HCT116 (cell line): ENCODE data around the gene P2RX7. TPM values are rescaled to one million over a fixed set of nuclear protein-coding genes. Genes with fewer than 3 reads are reported as not detected.

Source experiments
- ATAC-seq: fragments of 200-7000 bp; cut with Tn5 transposase; 2 replicates; pipeline ENCODE4 v1.9.1; 2020; ENCODE audit warnings: mild to moderate bottlenecking, moderate library complexity
- BruUV-seq: library from RNA; stranded (reverse); fragments of 400-500 nt; replicated peaks from 2 replicates; lab custom pipeline; 2021; lab: Mats Ljungman, UMichigan
- CTCF ChIA-PET: fragments of 300-600 bp; sonication (Branson Sonifier 250); formaldehyde crosslinking; loops from one replicate; lab custom pipeline; 2021; ENCODE audit warnings: antibody characterized with exemption; lab: Charles Lee
- POLR2A ChIA-PET: fragments of 300-600, 350-600 bp; sonication (Branson Sonifier 250); formaldehyde crosslinking; loops from one replicate; lab custom pipeline; 2021; ENCODE audit warnings: antibody characterized with exemption; lab: Charles Lee
- RAD21 ChIA-PET, 2 experiments: fragments of 300-600 bp; sonication (Branson Sonifier 250); formaldehyde crosslinking; loops; one replicate each; lab custom pipeline; 2023; ENCODE audit warnings: low total read pairs in 2 of 2; ENCODE audit not compliant: uncharacterized antibody in 2 of 2, unreplicated experiment in 2 of 2, low non-redundant PET in 1 of 2; lab: Charles Lee
- DNase-seq: peaks from one replicate; pipeline ENCODE4 v3.0.0-alpha.2; 2010; ENCODE audit warnings: low read depth, low spot score
- H2AFZ ChIP-seq: fragments of 200-600 bp; shearing (Covaris generic), sonication (generic); 2 replicates; pipeline ENCODE4 v1.6.1; 2017; ENCODE audit warnings: low read depth, mixed run types, mixed read lengths, antibody characterized with exemption, low read length; ENCODE audit not compliant: poor library complexity, severe bottlenecking
- H3K27ac ChIP-seq: 2 replicates; pipeline ENCODE4 v1.5.1; 2012; ENCODE audit warnings: low read depth, low read length
- H3K27me3 ChIP-seq: fragments of 200-600 bp; sonication (generic); 2 replicates; pipeline ENCODE4 v1.6.1; 2016; ENCODE audit warnings: mixed run types, low read length, mixed read lengths; ENCODE audit not compliant: insufficient read depth
- H3K36me3 ChIP-seq, 2 experiments: fragments of 200-500 bp in 1 of 2; fragments of 200-600 bp in 1 of 2; sonication (Bioruptor generic) in 1 of 2; sonication (generic) in 1 of 2; 2 replicates each; pipeline versions ENCODE4 v1.5.1 to v1.6.1; 2014 to 2016; ENCODE audit warnings: low read length in 2 of 2, inconsistent platforms in 1 of 2, mixed read lengths in 1 of 2, mixed run types in 1 of 2; ENCODE audit not compliant: insufficient read depth in 2 of 2, control insufficient read depth in 1 of 2
- H3K4me1 ChIP-seq, 2 experiments: fragments of 200-600 bp in 1 of 2; sonication (generic) in 1 of 2; 2 replicates each; pipeline versions ENCODE4 v1.5.1 to v1.6.1; 2012 to 2017; ENCODE audit warnings: low read length in 2 of 2, inconsistent platforms in 1 of 2, mild to moderate bottlenecking in 1 of 2, mixed read lengths in 1 of 2, mixed run types in 1 of 2, moderate library complexity in 1 of 2; ENCODE audit not compliant: insufficient read depth in 2 of 2, control insufficient read depth in 1 of 2
- H3K4me2 ChIP-seq: fragments of 200-600 bp; sonication (generic); 2 replicates; pipeline ENCODE4 v1.6.1; 2017; ENCODE audit warnings: mixed run types, low read length, mixed read lengths
- H3K4me3 ChIP-seq, 2 experiments: fragments of 200-600 bp in 1 of 2; sonication (generic) in 1 of 2; replicated peaks in 1 of 2; 2 replicates each; pipeline ENCODE4 v1.5.1; 2011 to 2016; ENCODE audit warnings: low read length in 2 of 2, control low read depth in 1 of 2, low read depth in 1 of 2, mild to moderate bottlenecking in 1 of 2, mixed read lengths in 1 of 2, mixed run types in 1 of 2
- H3K79me2 ChIP-seq: fragments of 200-600 bp; sonication (generic); 2 replicates; pipeline ENCODE4 v1.6.1; 2017; ENCODE audit warnings: mild to moderate bottlenecking, mixed run types, low read length, moderate library complexity, mixed read lengths; ENCODE audit not compliant: insufficient read depth
- H3K9ac ChIP-seq: fragments of 200-600 bp; sonication (generic); 2 replicates; pipeline ENCODE4 v1.6.1; 2016; ENCODE audit warnings: low read length, mixed read lengths
- H3K9me2 ChIP-seq: fragments of 200-600 bp; sonication (generic), shearing (Covaris generic); 2 replicates; pipeline ENCODE4 v1.6.1; 2017; ENCODE audit warnings: mixed run types, mild to moderate bottlenecking, moderate library complexity; ENCODE audit not compliant: insufficient read depth
- H3K9me3 ChIP-seq, 2 experiments: fragments of 200-500 bp in 1 of 2; fragments of 200-600 bp in 1 of 2; sonication (Bioruptor generic) in 1 of 2; sonication (generic) in 1 of 2; 2 replicates each; pipeline ENCODE4 v1.6.1; 2014 to 2017; ENCODE audit warnings: low read length in 2 of 2, mixed read lengths in 2 of 2, inconsistent platforms in 1 of 2, low read depth in 1 of 2, mild to moderate bottlenecking in 1 of 2, mixed run types in 1 of 2, moderate library complexity in 1 of 2; ENCODE audit not compliant: control insufficient read depth in 1 of 2, insufficient read depth in 1 of 2
- H4K20me1 ChIP-seq: fragments of 200-600 bp; sonication (generic), shearing (Covaris generic); 2 replicates; pipeline ENCODE4 v1.6.1; 2017; ENCODE audit warnings: mixed run types, mild to moderate bottlenecking, moderate library complexity; ENCODE audit not compliant: insufficient read depth
- CBX3 ChIP-seq: IDR thresholded peaks from 2 replicates; pipeline ENCODE4 v1.6.1; 2012; ENCODE audit warnings: low read depth
- CEBPB ChIP-seq: IDR thresholded peaks from 2 replicates; pipeline ENCODE4 v1.6.1; 2012; ENCODE audit warnings: low read depth
- EZH2 ChIP-seq: fragments of 200-600 bp; sonication (generic); IDR thresholded peaks from 2 replicates; pipeline ENCODE4 v1.6.1; 2017; ENCODE audit warnings: antibody characterized with exemption, mixed run types
- FOSL1 ChIP-seq: IDR thresholded peaks from 2 replicates; pipeline ENCODE4 v1.6.1; 2012; ENCODE audit warnings: low read depth
- JUND ChIP-seq: IDR thresholded peaks from 2 replicates; pipeline ENCODE4 v1.6.1; 2012
- POLR2A ChIP-seq: IDR thresholded peaks from 2 replicates; pipeline ENCODE4 v1.7.0; 2011; ENCODE audit warnings: borderline replicate concordance; ENCODE audit not compliant: insufficient read depth, insufficient read length; ENCODE audit errors: extremely low read depth
- SIN3A ChIP-seq: IDR thresholded peaks from 2 replicates; pipeline ENCODE4 v1.6.1; 2012; ENCODE audit warnings: low read depth
- SP1 ChIP-seq: IDR thresholded peaks from 2 replicates; pipeline ENCODE4 v1.6.1; 2012; ENCODE audit warnings: low read depth
- SRF ChIP-seq: IDR thresholded peaks from 2 replicates; pipeline ENCODE4 v1.6.1; 2012; ENCODE audit warnings: low read depth
- TCF7L2 ChIP-seq: IDR thresholded peaks from 2 replicates; pipeline ENCODE4 v1.7.0; 2011; ENCODE audit warnings: borderline replicate concordance, inconsistent platforms; ENCODE audit not compliant: insufficient read depth, insufficient read length; ENCODE audit errors: extremely low read depth
- YY1 ChIP-seq: IDR thresholded peaks from 2 replicates; pipeline ENCODE4 v1.6.1; 2011; ENCODE audit warnings: low read length, low read depth, moderate library complexity, mild to moderate bottlenecking; ENCODE audit not compliant: insufficient replicate concordance; ENCODE audit errors: extremely low read depth
- ZFX ChIP-seq: fragments of 450-650 bp; IDR thresholded peaks from 2 replicates; pipeline ENCODE4 v1.6.1; 2017
- ZNF274 ChIP-seq: fragments of 200-500 bp; sonication (Bioruptor generic); IDR thresholded peaks from 2 replicates; pipeline ENCODE4 v1.6.1; 2014; ENCODE audit warnings: mild to moderate bottlenecking, low read depth, low read length, inconsistent platforms
- intact Hi-C: fragments of 100-400 bp; cut with micrococcal nuclease; formaldehyde crosslinking; loops from 2 replicates; pipeline ENCODE4 v1.10.0; 2022
- total RNA-seq: library from RNA; stranded (reverse); gene quantifications from one replicate; pipeline ENCODE4 v1.2.1, GENCODE V29; 2021; ENCODE audit not compliant: unreplicated experiment
- TF ChIP-seq, protein P1 (sequence below): IDR thresholded peaks from 2 replicates; pipeline ENCODE4 v1.6.1; 2012
- TF ChIP-seq, protein P2 (sequence below): IDR thresholded peaks from 2 replicates; pipeline ENCODE4 v1.6.1; 2012
- TF ChIP-seq, protein P3 (sequence below), 3 experiments: fragments of 200-600 bp in 1 of 3; sonication (generic) in 1 of 3; IDR thresholded peaks in 2 of 3; conservative IDR thresholded peaks in 1 of 3; 2 replicates each; pipeline ENCODE4 v1.5.1; 2012 to 2017; ENCODE audit warnings: low read depth in 2 of 3, low read length in 2 of 3, antibody characterized with exemption in 1 of 3, borderline replicate concordance in 1 of 3, control low read depth in 1 of 3, mild to moderate bottlenecking in 1 of 3, mixed read lengths in 1 of 3, mixed run types in 1 of 3, moderate library complexity in 1 of 3; ENCODE audit not compliant: insufficient read depth in 1 of 3
- TF ChIP-seq, protein P4 (sequence below): IDR thresholded peaks from 2 replicates; pipeline ENCODE4 v1.6.1; 2011; ENCODE audit warnings: mild to moderate bottlenecking, low read length, moderate library complexity; ENCODE audit not compliant: insufficient replicate concordance; ENCODE audit errors: extremely low read depth

The P2RX7 gene
- total RNA-seq, 1 experiment from 2014 or later = 1.5 TPM

DNA sequence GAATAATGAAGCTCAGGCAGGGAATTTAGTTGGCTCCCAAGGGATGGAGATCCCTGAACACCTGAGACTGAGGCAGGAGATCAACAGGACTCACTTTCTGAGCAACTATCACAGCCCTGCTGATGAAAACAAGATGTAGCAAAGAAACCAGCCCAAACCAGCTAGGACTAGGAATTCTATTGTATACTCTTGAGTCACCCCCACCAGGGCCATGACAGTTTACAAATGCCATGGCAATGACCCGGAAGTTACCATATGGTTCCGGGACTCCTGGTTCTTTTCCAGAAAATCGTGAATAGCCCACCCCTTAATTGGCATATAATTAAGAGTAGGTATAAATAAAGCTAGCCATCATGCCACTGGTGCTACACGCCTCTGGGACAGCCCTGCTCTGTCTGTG is 47.6 kb upstream of the P2RX7 start (continued):
- TF ChIP-seq YY1 (no peak), SP1 (no peak)
- TF ChIP-seq, protein P1, sequence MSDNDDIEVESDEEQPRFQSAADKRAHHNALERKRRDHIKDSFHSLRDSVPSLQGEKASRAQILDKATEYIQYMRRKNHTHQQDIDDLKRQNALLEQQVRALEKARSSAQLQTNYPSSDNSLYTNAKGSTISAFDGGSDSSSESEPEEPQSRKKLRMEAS = no peak

DNA sequence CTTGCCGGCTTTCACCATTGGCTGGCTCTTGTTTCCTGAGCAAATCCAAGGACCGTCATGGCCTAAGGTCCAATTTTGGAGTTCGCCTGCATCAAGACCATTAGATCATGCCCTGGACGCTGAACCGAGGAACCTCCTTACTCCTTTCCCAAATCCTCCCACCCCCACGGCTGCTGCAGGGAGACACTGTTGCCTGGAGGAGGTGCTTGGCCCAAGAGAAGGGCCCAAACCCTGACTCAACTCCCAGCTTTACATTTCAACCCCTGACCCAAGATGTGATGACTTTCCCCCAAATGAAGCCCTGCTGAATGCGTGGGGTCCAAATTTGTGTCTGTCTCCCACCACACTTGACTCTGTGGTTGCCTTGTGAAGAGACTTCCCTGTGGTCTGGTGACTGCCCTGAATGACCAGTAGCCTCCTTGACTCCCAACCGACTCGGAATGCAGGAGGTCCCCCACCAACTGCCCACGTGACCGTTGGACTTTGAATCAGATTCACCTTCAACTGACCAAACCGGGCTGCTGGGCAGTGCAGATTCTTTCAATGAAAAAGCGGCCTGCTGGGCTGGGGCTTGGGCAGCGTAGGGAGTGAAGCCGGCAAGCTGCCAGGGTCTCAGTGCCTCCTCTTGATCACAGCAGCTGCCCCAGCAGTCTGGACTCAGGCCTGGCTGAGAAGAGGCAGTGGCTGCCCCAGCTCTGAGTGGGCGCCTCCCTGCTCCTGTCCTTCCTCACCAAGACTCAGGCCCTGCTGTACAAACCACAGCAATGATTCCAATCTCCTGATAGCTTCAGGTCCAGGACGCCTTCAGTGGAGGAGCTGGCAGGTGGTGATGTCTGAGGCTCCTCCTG is 46.9 kb upstream of the P2RX7 start:
- H3K9me2 ChIP-seq = no peaks in the 10 kb centered on the region
- no peaks in the 10 kb centered on the region for H3K27me3 ChIP-seq
- CTCF ChIA-PET = no interaction called here
- H3K9me3 ChIP-seq = no peaks in the 10 kb centered on the region
- ATAC-seq = no peak
- H3K4me3 ChIP-seq = no peak overlapping the region
- H3K4me2 ChIP-seq = no peak overlapping the region
- H3K9ac ChIP-seq = no peak overlapping the region
- H3K79me2 ChIP-seq = no peaks in the 10 kb centered on the region
- TF ChIP-seq EZH2 (no peak), CBX3 (no peak), ZFX (no peak), SRF (no peak), SP1 (no peak), CEBPB (no peak), POLR2A (no peak), FOSL1 (no peak), TCF7L2 (no peak), ZNF274 (no peak), SIN3A (no peak), JUND (no peak)
- TF ChIP-seq, protein P2, sequence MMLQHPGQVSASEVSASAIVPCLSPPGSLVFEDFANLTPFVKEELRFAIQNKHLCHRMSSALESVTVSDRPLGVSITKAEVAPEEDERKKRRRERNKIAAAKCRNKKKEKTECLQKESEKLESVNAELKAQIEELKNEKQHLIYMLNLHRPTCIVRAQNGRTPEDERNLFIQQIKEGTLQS = no peak
- TF ChIP-seq, protein P3, sequence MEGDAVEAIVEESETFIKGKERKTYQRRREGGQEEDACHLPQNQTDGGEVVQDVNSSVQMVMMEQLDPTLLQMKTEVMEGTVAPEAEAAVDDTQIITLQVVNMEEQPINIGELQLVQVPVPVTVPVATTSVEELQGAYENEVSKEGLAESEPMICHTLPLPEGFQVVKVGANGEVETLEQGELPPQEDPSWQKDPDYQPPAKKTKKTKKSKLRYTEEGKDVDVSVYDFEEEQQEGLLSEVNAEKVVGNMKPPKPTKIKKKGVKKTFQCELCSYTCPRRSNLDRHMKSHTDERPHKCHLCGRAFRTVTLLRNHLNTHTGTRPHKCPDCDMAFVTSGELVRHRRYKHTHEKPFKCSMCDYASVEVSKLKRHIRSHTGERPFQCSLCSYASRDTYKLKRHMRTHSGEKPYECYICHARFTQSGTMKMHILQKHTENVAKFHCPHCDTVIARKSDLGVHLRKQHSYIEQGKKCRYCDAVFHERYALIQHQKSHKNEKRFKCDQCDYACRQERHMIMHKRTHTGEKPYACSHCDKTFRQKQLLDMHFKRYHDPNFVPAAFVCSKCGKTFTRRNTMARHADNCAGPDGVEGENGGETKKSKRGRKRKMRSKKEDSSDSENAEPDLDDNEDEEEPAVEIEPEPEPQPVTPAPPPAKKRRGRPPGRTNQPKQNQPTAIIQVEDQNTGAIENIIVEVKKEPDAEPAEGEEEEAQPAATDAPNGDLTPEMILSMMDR (IDR thresholded peaks at IDR 0.05 in 2 of 3, conservative IDR thresholded peaks at IDR 0.05 in 1 of 3; ENCODE audit: borderline replicate concordance in 1 of 3, insufficient read depth in 1 of 3, low read depth in 2 of 3, low read length in 2 of 3) = no peak
- TF ChIP-seq, protein P4, sequence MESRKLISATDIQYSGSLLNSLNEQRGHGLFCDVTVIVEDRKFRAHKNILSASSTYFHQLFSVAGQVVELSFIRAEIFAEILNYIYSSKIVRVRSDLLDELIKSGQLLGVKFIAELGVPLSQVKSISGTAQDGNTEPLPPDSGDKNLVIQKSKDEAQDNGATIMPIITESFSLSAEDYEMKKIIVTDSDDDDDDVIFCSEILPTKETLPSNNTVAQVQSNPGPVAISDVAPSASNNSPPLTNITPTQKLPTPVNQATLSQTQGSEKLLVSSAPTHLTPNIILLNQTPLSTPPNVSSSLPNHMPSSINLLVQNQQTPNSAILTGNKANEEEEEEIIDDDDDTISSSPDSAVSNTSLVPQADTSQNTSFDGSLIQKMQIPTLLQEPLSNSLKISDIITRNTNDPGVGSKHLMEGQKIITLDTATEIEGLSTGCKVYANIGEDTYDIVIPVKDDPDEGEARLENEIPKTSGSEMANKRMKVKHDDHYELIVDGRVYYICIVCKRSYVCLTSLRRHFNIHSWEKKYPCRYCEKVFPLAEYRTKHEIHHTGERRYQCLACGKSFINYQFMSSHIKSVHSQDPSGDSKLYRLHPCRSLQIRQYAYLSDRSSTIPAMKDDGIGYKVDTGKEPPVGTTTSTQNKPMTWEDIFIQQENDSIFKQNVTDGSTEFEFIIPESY = no peak
- TF ChIP-seq, protein P1 = no peak
- H3K27ac ChIP-seq = no peak overlapping the region
- no peaks in the 10 kb centered on the region for H4K20me1 ChIP-seq
- intact Hi-C loops = no loop called here
- H3K36me3 ChIP-seq = no peaks in the 10 kb centered on the region
- no peak overlapping the region for H2AFZ ChIP-seq
- H3K4me1 ChIP-seq = peaks cover 0 to 6% of the 10 kb centered on the region in 2 experiments; a peak in 1 of 4 replicates
- DNase-seq = no peak
- POLR2A ChIA-PET = no interaction called here
- BruUV-seq = no TSS peak
- RAD21 ChIA-PET = no interaction called here
